Loucy (cell line): ENCODE results near the gene NR3C2.

Experiments
- H2AFZ ChIP-seq: fragments of 200-600 bp; sonication (generic); 2 replicates; pipeline ENCODE4 v1.6.0; 2016; ENCODE audit warnings: antibody characterized with exemption, mild to moderate bottlenecking, low read length, moderate library complexity
- H3F3A ChIP-seq: fragments of 200-600 bp; 2 replicates; pipeline ENCODE4 v1.6.0; 2016; ENCODE audit warnings: antibody characterized with exemption, low read depth, mild to moderate bottlenecking
- H3K27me3 ChIP-seq: fragments of 200-600 bp; sonication (generic); 2 replicates; pipeline ENCODE4 v1.6.1; 2014; ENCODE audit warnings: low read length, mild to moderate bottlenecking; ENCODE audit not compliant: insufficient read depth, poor library complexity, severe bottlenecking
- H3K36me3 ChIP-seq: fragments of 200-600 bp; sonication (generic); 2 replicates; pipeline ENCODE4 v1.6.1; 2016; ENCODE audit warnings: low read length; ENCODE audit not compliant: insufficient read depth
- H3K4me1 ChIP-seq: fragments of 200-600 bp; sonication (generic); 2 replicates; pipeline ENCODE4 v1.5.1; 2014; ENCODE audit warnings: low read length, mild to moderate bottlenecking; ENCODE audit not compliant: insufficient read depth, poor library complexity, severe bottlenecking
- H3K4me2 ChIP-seq: fragments of 200-600 bp; sonication (generic); 2 replicates; pipeline ENCODE4 v1.6.0; 2014; ENCODE audit warnings: antibody characterized with exemption, low read length, low read depth, mild to moderate bottlenecking; ENCODE audit not compliant: poor library complexity, severe bottlenecking
- H3K4me3 ChIP-seq: fragments of 200-600 bp; sonication (generic); 2 replicates; pipeline ENCODE4 v1.5.1; 2014; ENCODE audit warnings: low read length, mild to moderate bottlenecking, mixed read lengths; ENCODE audit not compliant: poor library complexity, severe bottlenecking
- H3K79me2 ChIP-seq: fragments of 200-600 bp; sonication (generic); 2 replicates; pipeline ENCODE4 v1.6.1; 2014; ENCODE audit warnings: low read length; ENCODE audit not compliant: insufficient read depth
- H3K9ac ChIP-seq: fragments of 200-600 bp; sonication (generic); 2 replicates; pipeline ENCODE4 v1.6.0; 2014; ENCODE audit warnings: mild to moderate bottlenecking, low read depth, low read length, moderate library complexity; ENCODE audit not compliant: poor library complexity, severe bottlenecking
- H3K9me2 ChIP-seq: fragments of 200-600 bp; sonication (generic); replicated peaks from 2 replicates; pipeline ENCODE4 v1.6.1; 2016; ENCODE audit warnings: low read depth, low read length, mixed read lengths
- H3K9me3 ChIP-seq: fragments of 200-600 bp; sonication (generic); 2 replicates; pipeline ENCODE4 v1.6.1; 2014; ENCODE audit warnings: mild to moderate bottlenecking, antibody characterized with exemption, low read length, low read depth; ENCODE audit not compliant: insufficient read depth
- H4K20me1 ChIP-seq: fragments of 200-600 bp; sonication (generic); 2 replicates; pipeline ENCODE4 v1.6.0; 2014; ENCODE audit warnings: antibody characterized with exemption, low read length, mild to moderate bottlenecking; ENCODE audit not compliant: insufficient read depth, poor library complexity, severe bottlenecking
- CTCF ChIP-seq: fragments of 200-600 bp; sonication (generic); conservative IDR thresholded peaks from 2 replicates; pipeline ENCODE4 v1.5.1; 2014; ENCODE audit warnings: mild to moderate bottlenecking, antibody characterized with exemption, low read length
- EZH2phosphoT487 ChIP-seq: fragments of 200-600 bp; IDR thresholded peaks from 2 replicates; pipeline ENCODE4 v1.6.1; 2018; ENCODE audit warnings: antibody characterized with exemption, mild to moderate bottlenecking, moderate library complexity, borderline replicate concordance

NR3C2 gene

GRCh38 chr4:148051403-148051802 is 390.8 kb downstream of the NR3C2 start:
- H2AFZ ChIP-seq = no peak overlapping the region
- TF ChIP-seq CTCF (no peak), EZH2phosphoT487 (no peak)
- H3K36me3 ChIP-seq = peaks cover 14% of the 10 kb centered on the region; the same call in 1 of the 2 replicates
- H3K9ac ChIP-seq = no peak overlapping the region
- no peaks in the 10 kb centered on the region for H3K9me3 ChIP-seq
- no peaks in the 10 kb centered on the region for H3K79me2 ChIP-seq
- H3K4me1 ChIP-seq = no peaks in the 10 kb centered on the region
- no peaks in the 10 kb centered on the region for H3F3A ChIP-seq
- H3K27me3 ChIP-seq = no peaks in the 10 kb centered on the region
- no peak overlapping the region for H3K4me2 ChIP-seq
- H4K20me1 ChIP-seq = no peaks in the 10 kb centered on the region
- H3K9me2 ChIP-seq = no peaks in the 10 kb centered on the region
- no peak overlapping the region for H3K4me3 ChIP-seq

GRCh38 chr4:148048598-148048997 is 393.6 kb downstream of the NR3C2 start:
- no peak overlapping the region for H3K4me3 ChIP-seq
- no peaks in the 10 kb centered on the region for H4K20me1 ChIP-seq
- H3K79me2 ChIP-seq = no peaks in the 10 kb centered on the region
- no peak overlapping the region for H3K4me2 ChIP-seq
- TF ChIP-seq CTCF = no peak
- no peaks in the 10 kb centered on the region for H3K4me1 ChIP-seq
- no peaks in the 10 kb centered on the region for H3K27me3 ChIP-seq
- no peaks in the 10 kb centered on the region for H3F3A ChIP-seq
- no peaks in the 10 kb centered on the region for H3K9me3 ChIP-seq
- H3K9ac ChIP-seq = no peak overlapping the region
- H3K9me2 ChIP-seq = no peaks in the 10 kb centered on the region
- H3K36me3 ChIP-seq = peaks cover 14% of the 10 kb centered on the region; the same call in 1 of the 2 replicates
- no peak overlapping the region for H2AFZ ChIP-seq

GRCh38 chr4:148044912-148045352 is 397.3 kb downstream of the NR3C2 start:
- Histone ChIP-seq H2AFZ (no peak overlapping the region), H3K27me3 (no peaks in the 10 kb centered on the region), H3K4me1 (no peaks in the 10 kb centered on the region), H3K9me2 (no peaks in the 10 kb centered on the region), H3K79me2 (no peaks in the 10 kb centered on the region), H3F3A (no peaks in the 10 kb centered on the region), H3K4me2 (no peak overlapping the region), H3K9me3 (no peaks in the 10 kb centered on the region), H4K20me1 (no peaks in the 10 kb centered on the region), H3K9ac (no peak overlapping the region), H3K36me3 (peaks cover 14% of the 10 kb centered on the region; the same call in 1 of the 2 replicates), H3K4me3 (no peak overlapping the region)
- no peak for TF ChIP-seq EZH2phosphoT487
- peak; percentile 47 for TF ChIP-seq CTCF
